Measurements from ENCODE around the gene OXT. TPM values are rescaled to one million over a fixed set of nuclear protein-coding genes. Genes with fewer than 3 reads are reported as not detected.
"Not testable (repeated sequence)": the region's sequence is repeated elsewhere in the genome, so short reads cannot be mapped to it uniquely, and the experiment has no call there.

The OXT gene
- total and polyA plus RNA-seq, 2 of the 4 experiments (the other 2 are of a cell fraction): not detected

GRCh38 chr20:3022559-3023490, 48.6 kb upstream of the OXT start:
- H3K27ac ChIP-seq (ENCODE audit: insufficient read depth, low read length); H3K4me1 ChIP-seq (ENCODE audit: control insufficient read depth, insufficient read depth, low read length); H2BK120ac ChIP-seq (ENCODE audit: low read depth, low read length); POLR2A ChIA-PET (ENCODE audit: unreplicated experiment); H2BK15ac ChIP-seq (ENCODE audit: low read depth, low read length); in situ Hi-C loops (cut with MboI; ENCODE audit: low sequenced_read_pairs); H3K4me3 ChIP-seq (ENCODE audit: insufficient read depth, low read depth, low read length); dilution Hi-C loops (cut with HindIII; ENCODE audit: low sequenced_read_pairs, unreplicated experiment); CTCF ChIA-PET; H4K91ac ChIP-seq (ENCODE audit: insufficient read depth, low read depth, low read length); BruUV-seq (replicated peaks); H4K8ac ChIP-seq (ENCODE audit: low read depth in 2 of 2, low read length in 2 of 2); H3K9ac ChIP-seq (ENCODE audit: low read depth, low read length); H3K56ac ChIP-seq (ENCODE audit: extremely low read depth, insufficient read depth, low read length); H2AFZ ChIP-seq (replicated peaks; ENCODE audit: low read length, poor library complexity); H2AK5ac ChIP-seq (ENCODE audit: low read depth, low read length); DNase-seq; H2BK5ac ChIP-seq (ENCODE audit: low read depth, low read length, poor library complexity, severe bottlenecking); ATAC-seq (ENCODE audit: low read depth); H3K9me3 ChIP-seq (ENCODE audit: control insufficient read depth, insufficient read depth, low read length); H3K18ac ChIP-seq (ENCODE audit: low read depth, low read length); H3K79me1 ChIP-seq (ENCODE audit: low read depth in 1 of 2, low read length in 2 of 2); H3K4me2 ChIP-seq (ENCODE audit: low read depth, low read length); H4K20me1 ChIP-seq (ENCODE audit: insufficient read depth, low read length); intact Hi-C loops (cut with micrococcal nuclease); H3K23ac ChIP-seq (ENCODE audit: low read depth, low read length); H2AK9ac ChIP-seq (replicated peaks; ENCODE audit: low read depth, low read length, poor library complexity); H2BK20ac ChIP-seq (ENCODE audit: low read depth, low read length); H3K4ac ChIP-seq (ENCODE audit: low read depth, low read length); H4K5ac ChIP-seq (ENCODE audit: low read depth, low read length); H3K14ac ChIP-seq (replicated peaks; ENCODE audit: low read depth, low read length); H3K27me3 ChIP-seq (ENCODE audit: control insufficient read depth, insufficient read depth, low read length): not testable (repeated sequence)
- 0 out of 2 replicates have a peak, but pooled peaks cover 10% of the 10 kb centered on the region for H3K9me1 ChIP-seq (ENCODE audit: insufficient read depth, low read length)
- WGBS, 2 experiments (ENCODE audit: extremely low coverage in 2 of 2, insufficient read length in 1 of 2): 100% methylated on average over 4 of the region's 20 CpGs; no CpG with 5 or more reads in 1 of the 2 experiments
- H3K36me3 ChIP-seq (ENCODE audit: control insufficient read depth, insufficient read depth, low read length): peaks cover 43% of the 10 kb centered on the region

Data from IMR-90 (cell line).